Activated T-helper 1 cell treated with Interleukin-2 at 50 U/mL for 16 hours (primary cell): Measurements from ENCODE around the gene TATDN2.
"Not testable (repeated sequence)": the region's sequence is repeated elsewhere in the genome, so short reads cannot be mapped to it uniquely, and the experiment has no call there.

Source experiments
- DNase-seq: peaks from one replicate; pipeline ENCODE4 v3.0.0-alpha.2; 2020; ENCODE audit warnings: low read depth

Gene TATDN2

DNA sequence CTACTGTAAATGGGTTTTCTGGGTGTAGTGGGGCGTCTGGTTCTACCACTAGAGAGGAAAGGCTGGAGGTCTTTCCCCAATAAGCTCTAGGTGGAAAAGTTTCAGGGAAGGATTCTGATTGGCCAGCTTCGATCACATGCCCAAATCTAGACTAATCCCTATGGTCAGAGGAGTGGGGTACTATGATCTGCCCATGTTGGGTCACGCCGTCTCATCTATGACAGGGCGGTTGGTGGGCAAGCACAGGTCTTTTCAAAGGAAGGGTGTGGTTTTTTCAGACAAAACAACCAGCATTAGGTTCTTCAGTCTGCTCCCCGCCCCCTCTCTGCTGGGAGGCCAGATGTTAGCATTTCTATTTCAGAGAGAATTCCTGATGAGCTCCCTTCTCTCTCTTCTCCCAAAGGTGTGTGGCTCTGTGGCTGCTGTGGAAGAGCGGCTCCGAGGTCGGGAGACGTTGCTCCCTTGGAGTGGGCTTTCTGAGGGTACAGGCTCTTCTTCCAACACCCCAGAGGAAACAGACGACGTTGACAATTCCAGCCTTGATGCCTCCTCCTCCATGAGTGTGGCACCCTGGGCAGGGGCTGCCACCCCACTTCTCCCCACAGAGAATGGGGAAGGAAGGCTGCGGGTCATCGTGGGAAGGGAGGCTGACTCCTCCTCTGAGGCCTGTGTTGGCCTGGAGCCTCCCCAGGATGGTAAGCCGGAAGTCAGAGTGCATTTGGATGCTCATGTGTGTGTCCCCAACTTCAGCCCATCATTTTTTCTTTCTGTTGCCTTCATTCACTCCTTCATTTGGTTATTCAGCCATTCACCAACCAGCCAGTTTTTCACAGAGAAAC is 9.7 kb upstream of the TATDN2 start:
- peak; percentile 15 for DNase-seq

DNA sequence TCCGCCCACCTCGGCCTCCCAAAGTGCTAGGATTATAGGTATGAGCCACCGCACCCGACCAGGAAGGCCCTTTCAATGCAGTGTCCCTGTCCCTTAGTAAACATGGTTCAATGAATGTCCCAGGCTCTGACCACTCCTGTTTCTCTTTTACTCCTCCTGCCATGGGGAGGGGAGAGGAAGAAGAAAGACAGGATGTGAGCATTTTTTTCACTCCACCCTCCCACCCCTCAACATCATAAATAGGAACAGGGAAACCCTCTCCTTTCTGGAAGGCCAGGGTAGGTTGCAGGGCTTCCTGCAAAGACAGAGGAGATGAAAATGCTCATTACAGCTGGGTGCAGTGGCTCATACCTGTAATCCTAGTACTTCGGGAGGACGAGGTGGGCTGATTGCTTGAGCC is 7.5 kb upstream of the TATDN2 start:
- no peak for DNase-seq

DNA sequence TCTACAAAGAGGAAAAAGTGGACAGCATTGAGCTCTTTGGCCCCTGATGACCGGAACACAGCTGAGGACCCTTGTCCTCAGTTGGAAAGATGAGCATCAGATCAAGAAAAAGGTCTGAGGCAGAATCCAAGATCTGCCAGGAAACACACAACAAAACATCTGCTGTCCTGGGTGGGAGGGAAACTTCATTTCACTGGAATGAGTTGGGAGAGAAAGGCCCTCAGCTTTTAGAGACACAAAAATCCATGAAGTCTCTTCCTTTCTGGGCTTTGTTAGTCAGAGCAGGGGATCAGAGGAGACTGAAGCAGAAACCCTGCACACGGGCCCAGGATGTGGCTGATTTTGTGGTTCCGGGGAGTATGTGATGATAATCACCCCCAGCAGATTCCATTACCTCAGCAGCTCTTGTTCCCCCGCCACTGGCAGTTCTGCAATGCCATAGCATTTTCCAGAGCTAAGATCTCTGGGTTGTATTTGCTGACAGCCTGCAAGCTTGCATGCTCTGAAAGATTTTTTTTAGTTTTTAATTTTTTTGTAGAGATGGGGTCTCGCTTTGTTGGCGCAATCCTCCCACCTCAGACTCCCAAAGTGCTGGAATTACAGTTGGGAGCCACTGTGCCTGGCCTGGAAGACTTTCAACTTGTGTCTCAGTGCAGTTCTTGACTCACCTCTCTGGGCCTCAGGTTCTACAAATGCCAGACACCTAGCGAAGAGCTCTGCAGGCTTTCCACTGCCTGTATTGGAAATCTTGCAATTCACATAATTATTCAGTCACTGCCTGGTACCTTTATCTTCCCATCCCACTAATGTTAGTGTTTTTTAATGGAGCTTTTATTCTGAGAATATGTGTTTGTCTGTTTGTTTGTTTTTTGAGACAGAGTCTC is 5.8 kb upstream of the TATDN2 start:
- DNase-seq, result peak; percentile 62

DNA sequence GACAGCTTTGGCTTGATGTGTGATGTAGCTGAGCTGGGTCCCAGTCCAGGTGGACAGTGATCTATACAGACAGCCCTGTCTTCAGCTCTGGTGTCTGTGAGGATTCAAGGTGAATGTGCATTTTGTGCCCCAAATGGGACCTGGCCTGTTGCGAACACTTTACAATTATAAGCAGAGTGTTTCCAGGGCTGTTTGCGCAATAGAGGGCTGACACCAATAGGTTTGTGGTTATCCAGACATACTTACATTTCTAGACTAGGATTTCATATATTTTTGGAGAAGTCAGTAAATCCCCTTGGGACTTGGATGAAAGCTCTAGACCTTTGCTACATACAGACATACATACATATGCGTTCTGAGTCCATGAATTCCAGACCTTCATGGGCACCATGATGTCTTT is 4.2 kb upstream of the TATDN2 start:
- DNase-seq, result no peak

DNA sequence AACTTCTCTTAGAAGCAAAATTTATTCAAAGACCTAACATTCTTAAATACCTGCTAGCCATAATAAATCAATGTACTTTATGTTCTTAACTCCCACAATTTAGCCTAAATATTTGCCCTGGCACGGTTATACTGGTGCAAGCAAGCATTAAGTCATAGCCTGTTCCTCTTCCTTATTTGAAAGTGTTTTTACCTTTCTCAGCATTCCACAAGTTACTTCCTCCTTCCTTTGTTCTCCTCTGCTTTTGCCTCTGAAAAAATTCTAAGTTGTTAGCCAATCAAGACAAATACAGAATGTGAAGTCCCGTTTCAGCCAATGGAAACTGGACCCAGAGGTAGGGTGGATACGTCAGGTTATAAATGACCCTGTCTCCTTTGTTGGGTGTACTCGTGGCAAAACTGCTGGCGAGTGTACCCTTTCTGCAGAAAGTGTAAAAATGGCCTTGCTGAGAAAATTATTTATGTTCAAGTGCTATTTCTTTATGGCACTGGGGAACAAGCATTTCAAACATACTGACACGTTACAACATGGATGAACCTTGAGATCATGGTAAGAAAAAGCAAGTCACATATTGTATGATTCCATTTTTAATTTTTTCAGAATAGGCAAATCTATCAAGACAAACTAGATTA is 3.1 kb upstream of the TATDN2 start:
- DNase-seq, result no peak

DNA sequence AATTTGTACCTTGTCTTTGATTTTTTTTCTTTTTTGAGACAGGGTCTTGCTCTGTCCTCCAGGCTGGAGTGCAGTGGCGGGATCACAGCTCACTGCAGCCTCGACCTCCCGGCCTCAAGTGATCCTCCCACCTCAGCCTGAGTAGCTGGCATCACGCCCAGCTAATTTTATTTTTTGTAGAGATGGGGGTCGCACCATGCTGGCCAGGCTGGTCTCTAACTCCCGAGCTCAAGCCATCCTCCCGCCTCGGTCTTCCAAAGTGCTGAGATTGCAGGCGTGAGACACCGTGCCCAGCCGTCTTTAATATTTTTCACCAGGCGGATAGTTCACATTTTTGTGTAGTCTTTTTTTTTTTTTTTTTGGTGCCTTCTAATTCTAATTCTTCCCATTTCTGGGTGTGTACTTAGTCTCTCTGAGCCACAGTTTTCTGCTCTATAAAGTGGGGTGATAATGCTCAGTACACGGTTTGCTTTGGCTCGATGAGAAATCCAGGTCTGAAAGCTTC is 528 bp upstream of the TATDN2 start:
- DNase-seq, result no peak

DNA sequence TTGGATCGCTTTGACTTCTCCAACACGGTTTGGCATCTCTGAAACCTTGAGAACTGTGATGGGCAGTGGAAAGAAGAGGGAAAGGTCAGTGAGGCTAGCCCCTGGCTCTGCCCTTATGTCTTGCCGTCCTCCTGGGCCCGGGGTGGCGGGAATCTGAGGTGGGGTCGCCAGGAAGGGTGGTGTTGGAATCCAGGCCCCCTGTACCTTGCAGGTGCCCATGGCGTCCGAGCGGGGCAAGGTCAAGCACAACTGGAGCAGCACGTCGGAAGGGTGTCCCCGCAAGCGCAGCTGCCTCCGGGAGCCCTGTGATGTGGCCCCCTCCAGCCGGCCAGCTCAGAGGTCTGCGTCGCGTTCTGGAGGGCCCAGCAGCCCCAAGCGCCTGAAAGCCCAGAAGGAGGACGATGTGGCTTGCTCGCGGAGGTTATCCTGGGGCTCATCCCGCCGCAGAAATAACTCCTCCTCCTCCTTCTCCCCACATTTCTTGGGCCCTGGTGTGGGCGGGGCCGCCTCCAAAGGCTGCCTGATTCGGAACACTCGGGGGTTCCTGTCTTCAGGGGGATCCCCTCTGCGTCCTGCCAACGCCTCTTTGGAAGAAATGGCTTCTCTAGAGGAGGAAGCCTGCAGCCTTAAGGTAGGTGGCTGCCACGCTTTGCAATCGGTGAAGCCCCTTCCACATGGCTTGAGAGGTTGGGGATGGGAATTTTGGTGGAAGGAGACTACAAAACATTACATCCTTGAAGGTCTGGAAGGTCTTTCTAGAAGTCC is 907 bp downstream of the TATDN2 start:
- DNase-seq, result peak; percentile 28

DNA sequence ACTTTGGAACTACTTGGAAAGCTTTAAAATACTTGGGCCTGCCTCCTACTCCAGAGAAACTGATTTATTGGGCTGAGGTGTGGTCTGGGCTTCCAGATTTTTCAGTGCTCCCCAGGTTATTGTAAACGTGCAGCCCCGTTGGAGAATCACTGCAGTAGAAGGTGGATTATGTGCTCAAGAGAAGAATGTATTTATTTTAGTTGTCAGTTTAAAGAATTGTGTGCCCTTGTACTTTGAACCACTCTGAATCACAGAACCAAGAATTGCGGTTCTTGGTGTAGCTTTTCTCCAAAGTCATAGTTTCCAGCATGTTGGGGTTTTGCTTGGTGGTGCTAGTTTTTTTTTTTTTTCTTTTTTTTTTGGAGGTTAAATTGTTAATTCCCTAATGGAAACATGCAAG is 1.6 kb downstream of the TATDN2 start:
- DNase-seq, result no peak

DNA sequence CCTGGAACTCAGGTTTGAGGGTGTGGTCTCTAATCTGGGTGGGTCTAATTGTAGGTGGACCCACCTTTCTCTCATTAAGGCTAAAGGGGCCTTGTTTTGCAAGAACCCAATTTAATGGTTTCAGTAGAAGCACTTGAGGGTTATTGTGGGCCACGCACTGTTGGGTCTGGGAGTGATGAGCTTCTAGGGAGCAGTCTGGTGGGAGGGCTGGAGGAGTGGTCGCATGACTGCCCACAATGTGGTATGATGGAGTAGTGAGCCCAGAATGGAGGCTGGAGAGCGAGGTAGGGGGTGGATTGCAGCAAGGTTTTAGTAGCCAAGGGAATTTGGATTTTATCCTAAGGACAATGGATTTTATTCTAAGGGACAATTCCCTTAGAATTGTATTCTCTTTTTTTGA is 2.7 kb downstream of the TATDN2 start:
- DNase-seq, result no peak

DNA sequence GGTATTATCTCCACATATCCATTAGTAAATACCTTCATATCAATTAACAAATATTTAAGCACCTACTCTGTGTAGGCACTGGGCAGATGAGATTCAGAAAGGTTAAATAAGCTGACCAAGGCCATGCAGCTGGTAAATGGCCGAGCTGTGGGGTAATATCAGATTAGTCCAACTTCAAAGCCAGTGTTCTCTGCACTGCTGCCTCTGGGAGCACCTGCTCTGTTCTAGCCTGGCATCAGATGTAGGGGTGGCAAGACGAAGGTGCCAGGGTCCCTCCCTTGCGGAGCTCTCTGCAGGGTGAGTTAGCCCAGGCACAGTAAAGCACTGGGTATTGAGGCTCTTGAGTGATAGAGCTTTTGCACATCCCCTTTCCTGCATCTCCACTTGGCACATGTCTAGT is 5.5 kb downstream of the TATDN2 start:
- no peak for DNase-seq

DNA sequence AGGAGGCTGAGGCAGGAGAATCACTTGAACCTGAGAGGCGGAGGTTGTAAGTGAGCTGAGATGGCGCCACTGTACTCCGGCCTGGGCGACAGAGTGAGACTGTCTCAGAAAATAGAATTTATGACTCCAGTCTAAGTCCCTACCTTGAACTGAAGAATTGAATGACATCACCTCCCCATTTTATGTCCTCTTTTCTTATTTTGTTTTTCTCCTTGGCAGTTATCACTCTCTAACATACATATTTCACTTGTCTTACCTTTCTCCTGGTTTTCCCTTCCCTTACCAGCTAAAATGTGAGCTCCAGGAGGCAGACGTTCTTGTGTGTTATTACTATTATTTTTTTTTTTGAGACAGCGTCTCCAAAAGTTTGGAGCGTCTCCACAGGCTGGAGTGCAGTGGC is 7.6 kb downstream of the TATDN2 start:
- no peak for DNase-seq

DNA sequence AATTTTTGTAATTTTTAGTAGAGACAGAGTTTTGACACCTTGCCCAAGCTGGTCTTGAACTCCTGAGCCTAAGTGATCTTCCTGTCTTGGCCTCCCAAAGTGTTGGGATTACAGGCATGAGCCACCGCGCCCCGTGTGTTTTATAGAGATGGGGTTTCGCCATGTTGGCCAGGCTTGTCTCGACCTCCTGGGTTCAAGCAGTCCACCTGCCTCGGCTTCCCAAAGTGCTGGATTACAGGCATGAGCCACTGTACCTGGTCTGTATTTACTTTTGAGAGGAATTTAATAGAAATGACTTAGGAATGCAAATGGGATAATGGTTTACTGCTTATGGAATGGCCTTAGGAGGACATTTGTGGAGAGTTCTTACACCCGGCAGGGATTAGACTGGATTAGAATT is 10.8 kb downstream of the TATDN2 start:
- DNase-seq, result no peak

DNA sequence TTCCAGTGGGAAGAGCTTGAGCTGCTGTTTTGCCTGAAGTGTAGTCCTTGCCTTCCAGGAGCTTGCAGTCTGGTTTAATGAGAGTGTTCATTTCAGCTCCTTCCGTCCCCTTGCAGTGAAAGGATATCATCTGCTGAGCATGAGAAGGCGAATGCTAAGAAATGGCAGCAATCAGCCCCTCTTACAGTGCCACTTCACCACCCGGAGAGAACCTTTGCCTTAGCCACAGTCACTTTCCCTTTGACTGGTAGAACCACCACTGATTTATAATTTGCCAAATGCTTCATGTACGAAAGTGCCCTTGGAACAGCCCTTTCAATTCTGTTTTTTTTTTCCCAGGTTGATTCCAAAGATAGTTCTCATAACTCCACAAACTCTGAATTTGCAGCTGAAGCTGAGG is 11.5 kb downstream of the TATDN2 start:
- DNase-seq, result no peak

DNA sequence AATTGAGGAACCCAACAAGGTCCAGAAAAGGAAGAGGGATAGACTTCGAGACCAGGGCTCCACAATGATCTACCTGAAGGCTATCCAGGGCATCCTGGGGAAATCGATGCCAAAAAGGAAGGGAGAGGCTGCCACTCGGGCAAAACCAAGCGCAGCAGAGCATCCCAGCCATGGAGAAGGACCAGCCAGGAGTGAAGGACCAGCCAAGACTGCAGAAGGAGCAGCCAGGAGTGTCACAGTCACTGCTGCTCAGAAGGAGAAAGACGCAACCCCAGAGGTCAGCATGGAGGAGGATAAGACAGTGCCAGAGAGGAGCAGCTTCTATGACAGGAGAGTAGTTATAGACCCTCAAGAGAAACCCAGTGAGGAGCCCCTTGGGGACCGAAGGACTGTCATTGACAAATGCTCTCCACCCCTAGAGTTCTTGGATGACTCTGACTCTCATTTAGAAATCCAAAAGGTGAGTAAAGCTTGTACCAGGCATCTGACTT is 12.0 kb downstream of the TATDN2 start:
- no peak for DNase-seq

DNA sequence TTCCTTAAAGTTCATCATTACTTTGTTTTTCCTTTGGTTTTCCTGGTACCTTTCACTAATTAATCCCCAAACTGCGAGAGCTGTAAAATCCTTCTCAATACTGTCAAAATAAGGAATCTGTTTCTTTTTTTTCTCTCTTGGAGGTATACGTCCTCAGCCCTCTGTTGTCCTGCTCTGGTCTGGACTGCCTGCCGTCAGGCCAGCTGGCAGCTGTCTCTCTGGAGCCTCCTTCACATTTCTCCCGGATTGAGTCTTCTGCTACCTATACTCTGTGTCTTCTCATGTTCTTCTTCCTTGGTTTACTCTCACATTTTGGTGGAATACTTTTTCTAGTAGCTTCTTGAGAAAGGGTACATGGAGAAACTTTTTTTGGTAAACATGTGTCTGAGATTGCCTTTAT is 13.8 kb downstream of the TATDN2 start:
- DNase-seq, result no peak

DNA sequence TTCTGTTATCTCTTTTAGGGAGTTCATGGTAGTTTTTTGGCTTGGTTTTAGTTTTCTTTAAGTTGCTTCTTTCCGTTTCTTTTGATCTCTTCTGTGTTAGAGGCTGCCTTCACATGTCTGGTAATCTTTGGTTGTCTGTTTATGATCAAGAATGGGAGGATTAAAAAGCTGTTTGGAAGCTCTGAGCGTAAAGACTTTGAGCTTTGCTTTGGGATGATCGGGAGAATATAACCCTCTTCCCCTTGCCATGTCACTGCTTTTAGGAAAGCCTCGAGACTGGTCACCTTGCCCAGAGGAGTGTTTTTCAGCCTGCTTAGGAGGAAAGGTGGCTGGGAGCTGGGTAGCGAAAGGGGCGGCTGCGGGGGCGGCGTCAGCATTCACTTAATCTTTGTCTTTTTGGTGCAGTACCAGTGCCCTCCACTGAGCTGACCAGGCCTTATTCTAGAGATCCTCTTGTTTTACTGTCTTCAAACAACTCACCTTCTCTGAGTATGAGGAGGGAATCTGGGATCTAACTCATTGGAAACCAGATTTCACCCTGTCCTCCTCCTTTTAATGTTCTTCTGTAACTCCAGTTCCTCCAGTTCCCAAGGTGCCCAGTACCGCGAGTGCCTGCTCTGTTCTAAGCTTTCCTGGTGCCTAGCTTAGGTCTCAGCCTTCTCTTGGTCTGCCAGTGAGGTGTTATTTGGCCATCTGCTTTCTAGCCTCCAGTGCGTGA is 15.5 kb downstream of the TATDN2 start:
- peak; percentile 34 for DNase-seq

DNA sequence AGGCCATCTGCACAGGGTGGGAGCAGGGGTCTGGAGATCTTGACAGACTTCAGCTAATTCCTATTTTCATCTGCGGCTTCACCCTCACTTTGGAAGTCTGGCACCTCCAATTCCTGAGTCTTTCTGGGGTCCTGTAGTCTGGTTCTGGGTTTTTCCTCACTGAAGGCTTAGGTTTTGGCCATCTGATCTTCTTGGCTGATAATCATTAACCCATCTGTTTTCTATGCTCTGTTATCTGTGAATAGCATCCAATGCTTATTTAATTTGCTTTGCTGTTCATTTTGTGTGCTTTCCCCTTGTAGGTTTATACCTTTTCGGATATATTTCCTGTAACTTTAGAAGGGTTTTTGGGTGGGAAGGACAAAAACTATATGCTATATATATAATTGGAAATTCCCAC is 17.6 kb downstream of the TATDN2 start:
- no peak for DNase-seq

DNA sequence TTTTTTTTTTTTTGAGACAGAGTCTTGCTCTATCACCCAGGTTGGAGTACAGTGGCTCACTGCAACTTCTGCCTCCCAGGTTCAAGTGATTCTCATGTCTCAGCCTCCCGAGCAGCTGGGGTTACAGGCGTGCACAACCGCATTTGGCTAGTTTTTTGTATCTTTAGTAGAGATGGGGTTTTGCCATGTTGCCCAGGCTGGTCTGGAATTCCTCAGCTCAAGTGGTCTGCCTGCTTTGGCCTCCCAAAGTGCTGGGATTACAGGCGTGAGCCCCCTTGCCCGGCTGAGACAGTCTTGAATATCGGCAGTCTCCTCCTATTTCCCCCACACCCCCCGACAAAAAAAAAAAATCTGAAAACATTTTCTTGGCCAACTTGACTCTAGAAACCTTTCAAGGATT is 18.7 kb downstream of the TATDN2 start:
- DNase-seq, result not testable (repeated sequence)

DNA sequence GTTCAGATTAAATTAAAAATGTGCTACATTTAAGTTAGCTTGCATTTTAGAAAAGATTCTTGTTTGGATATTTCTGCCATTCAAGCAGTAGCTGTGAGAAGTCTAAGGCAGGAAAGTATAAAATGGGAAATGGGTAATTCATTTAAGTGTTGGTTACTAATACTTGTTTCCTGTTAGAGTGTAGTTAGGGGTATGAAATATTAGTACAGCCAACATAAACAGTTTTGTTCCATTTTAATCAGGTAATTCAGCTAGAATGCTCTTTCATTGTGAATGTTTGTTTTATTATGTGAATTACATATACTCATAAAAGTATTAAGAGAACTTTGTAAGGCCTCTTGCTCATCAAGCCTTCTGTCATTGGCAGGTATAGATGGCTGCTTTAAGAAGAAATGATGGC is 19.9 kb downstream of the TATDN2 start:
- no peak for DNase-seq

DNA sequence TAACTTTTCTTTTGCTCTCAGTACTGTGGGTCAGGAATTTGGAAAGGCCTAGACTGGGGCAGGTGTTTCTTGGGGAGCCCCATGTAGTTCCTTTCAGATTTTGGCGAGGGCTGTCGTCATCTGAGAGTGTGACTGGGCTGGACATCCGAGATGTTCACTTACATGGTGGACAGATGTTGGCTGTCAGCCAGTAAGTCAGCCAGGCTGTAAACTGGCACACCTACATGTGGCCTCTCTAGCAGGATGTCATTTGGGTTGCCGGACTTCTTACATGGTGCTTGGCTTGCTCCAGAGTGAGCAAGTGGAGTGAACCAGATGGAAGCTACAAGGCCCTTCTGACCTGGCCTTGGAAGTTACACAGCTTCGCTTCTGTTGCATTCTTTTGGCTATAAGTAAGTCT is 20.7 kb downstream of the TATDN2 start:
- no peak for DNase-seq

DNA sequence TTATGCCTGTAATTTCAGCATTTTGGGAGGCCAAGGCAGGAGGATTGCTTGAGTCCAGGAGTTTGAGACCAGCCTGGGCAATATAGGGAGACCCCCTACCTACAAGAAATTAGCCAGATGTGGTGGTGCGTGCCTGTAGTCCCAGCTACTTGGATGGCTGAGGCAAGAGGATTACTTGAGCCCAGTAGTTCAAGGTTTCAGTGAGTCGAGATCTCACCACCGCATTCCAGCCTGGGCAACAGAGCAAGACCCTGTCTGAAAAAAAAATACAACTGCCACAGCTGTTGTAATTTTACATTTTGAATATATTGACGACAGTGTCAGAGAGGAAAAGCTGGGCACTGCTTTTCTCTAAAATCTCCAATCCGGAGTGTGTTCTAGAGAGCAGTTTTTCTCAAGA is 21.2 kb downstream of the TATDN2 start:
- DNase-seq, result no peak
